C4-2B (cell line): Measurements from ENCODE around the gene FAF1.

ENCODE experiments used
- CTCF ChIP-seq: fragments of 450-650 bp; conservative IDR thresholded peaks from 2 replicates; pipeline ENCODE4 v1.5.1; 2017; ENCODE audit warnings: mild to moderate bottlenecking
- ZFX ChIP-seq: fragments of 450-650 bp; IDR thresholded peaks from 2 replicates; pipeline ENCODE4 v1.6.1; 2017

DNA sequence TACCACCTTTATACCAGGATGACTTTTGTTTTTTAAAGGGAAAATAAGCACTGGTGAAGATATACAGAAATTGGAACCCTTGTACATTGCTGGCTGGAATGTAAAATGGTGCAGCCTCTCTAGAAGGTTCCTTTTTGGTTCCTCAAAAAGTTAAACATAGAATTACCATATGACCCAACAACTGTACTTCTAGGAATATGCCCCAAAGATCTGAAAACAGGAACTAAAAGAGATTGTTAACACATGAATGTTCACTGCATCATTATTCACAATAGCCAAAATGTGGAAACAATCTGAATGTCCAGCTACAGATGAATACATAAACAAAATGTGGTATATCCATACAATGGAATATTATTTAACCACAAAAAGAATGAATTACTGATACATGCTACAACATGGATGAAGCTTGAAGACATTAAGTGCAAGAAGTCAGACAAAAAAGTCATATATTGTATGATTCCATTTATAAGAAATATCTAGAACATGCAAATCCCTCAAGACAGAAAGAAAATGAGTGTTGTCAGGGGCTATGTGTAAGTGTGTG is 452.0 kb downstream of the FAF1 start:
- TF ChIP-seq CTCF (no peak), ZFX (no peak)
